HL-60 (cell line): ENCODE results near the gene PPAN.

Experiments used
- CTCF ChIP-seq: IDR thresholded peaks from one replicate; pipeline ENCODE4 v1.5.1; 2011; ENCODE audit warnings: low read length, control low read depth, inconsistent platforms; ENCODE audit not compliant: insufficient read depth
- GABPA ChIP-seq: IDR thresholded peaks from 2 replicates; pipeline ENCODE4 v1.6.1; 2012; ENCODE audit warnings: low read depth
- POLR2AphosphoS5 ChIP-seq: IDR thresholded peaks from 2 replicates; pipeline ENCODE4 v1.6.1; 2012; ENCODE audit warnings: low read depth
- REST ChIP-seq: IDR thresholded peaks from 2 replicates; pipeline ENCODE4 v1.6.1; 2012; ENCODE audit warnings: low read depth; ENCODE audit not compliant: insufficient replicate concordance
- SPI1 ChIP-seq: IDR thresholded peaks from 2 replicates; pipeline ENCODE4 v1.6.1; 2012; ENCODE audit warnings: low read depth, mild to moderate bottlenecking, borderline replicate concordance

GRCh38 chr19:10118960-10119359 lies 12.8 kb downstream of the PPAN start:
- no peak for TF ChIP-seq CTCF
- no peak for TF ChIP-seq REST
- TF ChIP-seq POLR2AphosphoS5 = no peak
- no peak for TF ChIP-seq SPI1
- no peak for TF ChIP-seq GABPA
